ENCODE data around the gene CDH4. TPM values are rescaled to one million over a fixed set of nuclear protein-coding genes. Genes with fewer than 3 reads are reported as not detected.

Gene CDH4
- total and polyA plus RNA-seq, 2 donors (not counting 3 experiments of a cell fraction or from before 2014, with no cell fraction given) = 0.17 to 0.51 TPM

DNA sequence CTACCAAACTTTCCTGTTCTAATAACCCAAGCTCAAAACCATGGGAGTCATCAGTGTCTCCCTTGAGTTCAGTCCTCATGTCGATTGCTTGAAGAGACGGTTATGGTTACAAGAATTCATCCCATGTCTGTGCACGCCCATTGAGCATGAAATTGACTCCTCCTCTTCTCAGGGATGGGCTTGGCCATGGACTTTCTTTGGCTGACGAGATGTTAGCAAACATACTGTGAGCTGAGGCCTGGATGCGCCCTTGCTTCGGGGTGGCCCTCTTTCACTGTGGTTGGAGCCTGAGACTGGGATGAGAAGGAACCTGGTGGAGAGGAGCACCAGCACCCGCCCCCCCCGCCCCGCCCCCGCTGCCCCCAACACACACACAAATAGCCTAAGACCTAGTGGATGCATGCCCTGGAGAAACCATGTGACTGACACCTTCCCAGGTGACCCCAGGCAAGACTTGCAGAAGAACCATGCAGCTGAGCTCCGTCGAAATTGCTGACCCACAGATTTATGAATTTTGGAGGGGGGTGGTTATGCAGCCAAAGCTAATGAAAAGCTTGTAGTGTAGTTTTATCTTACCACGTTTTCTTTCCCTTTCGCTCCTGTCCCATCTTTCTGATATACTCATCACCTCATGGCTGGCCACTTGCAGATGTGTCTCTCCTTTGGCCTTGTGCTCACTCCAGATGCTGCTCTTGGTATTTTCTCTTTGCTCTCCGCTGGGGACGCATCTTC is 231.4 kb downstream of the CDH4 start:
- H3K4me3 ChIP-seq (replicated peaks in 1 of 3; ENCODE audit: insufficient read depth in 1 of 3, low read depth in 1 of 3, low read length in 3 of 3) = no peak overlapping the region
- BruUV-seq (replicated peaks) = no TSS peak
- ChIA-PET POLR2A (no interaction called here), CTCF (no interaction called here)
- intact Hi-C loops (cut with micrococcal nuclease) = no loop called here
- DNase-seq (ENCODE audit: low read depth, low spot score) (no peak), FAIRE-seq (no peak)
- no peak for TF ChIP-seq MYC (IDR thresholded peaks at IDR 0.05; ENCODE audit: low read depth, low read length)
- TF ChIP-seq GATA2 (IDR thresholded peaks at IDR 0.05; ENCODE audit: insufficient read depth, insufficient read length, low read depth, low read length) = no peak
- TF ChIP-seq, protein P1, sequence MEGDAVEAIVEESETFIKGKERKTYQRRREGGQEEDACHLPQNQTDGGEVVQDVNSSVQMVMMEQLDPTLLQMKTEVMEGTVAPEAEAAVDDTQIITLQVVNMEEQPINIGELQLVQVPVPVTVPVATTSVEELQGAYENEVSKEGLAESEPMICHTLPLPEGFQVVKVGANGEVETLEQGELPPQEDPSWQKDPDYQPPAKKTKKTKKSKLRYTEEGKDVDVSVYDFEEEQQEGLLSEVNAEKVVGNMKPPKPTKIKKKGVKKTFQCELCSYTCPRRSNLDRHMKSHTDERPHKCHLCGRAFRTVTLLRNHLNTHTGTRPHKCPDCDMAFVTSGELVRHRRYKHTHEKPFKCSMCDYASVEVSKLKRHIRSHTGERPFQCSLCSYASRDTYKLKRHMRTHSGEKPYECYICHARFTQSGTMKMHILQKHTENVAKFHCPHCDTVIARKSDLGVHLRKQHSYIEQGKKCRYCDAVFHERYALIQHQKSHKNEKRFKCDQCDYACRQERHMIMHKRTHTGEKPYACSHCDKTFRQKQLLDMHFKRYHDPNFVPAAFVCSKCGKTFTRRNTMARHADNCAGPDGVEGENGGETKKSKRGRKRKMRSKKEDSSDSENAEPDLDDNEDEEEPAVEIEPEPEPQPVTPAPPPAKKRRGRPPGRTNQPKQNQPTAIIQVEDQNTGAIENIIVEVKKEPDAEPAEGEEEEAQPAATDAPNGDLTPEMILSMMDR (IDR thresholded peaks at IDR 0.05; ENCODE audit: extremely low read depth in 1 of 2, insufficient read depth in 1 of 2, low read depth in 1 of 2, low read length in 2 of 2) = no peak
- H3K79me2 ChIP-seq (ENCODE audit: control insufficient read depth, insufficient read depth, low read length) = no peaks in the 10 kb centered on the region
- H3K4me2 ChIP-seq (ENCODE audit: insufficient read depth, low read length) = no peak overlapping the region
- no peaks in the 10 kb centered on the region for H3K9me1 ChIP-seq (replicated peaks; ENCODE audit: control insufficient read depth, extremely low read depth, insufficient read depth, low read length)
- H3K9ac ChIP-seq (replicated peaks; ENCODE audit: extremely low read depth, insufficient read depth, low read length) = no peak overlapping the region
- peaks cover 12% of the 10 kb centered on the region for H3K9me3 ChIP-seq (replicated peaks; ENCODE audit: control insufficient read depth, insufficient read depth, low read length)
- no peaks in the 10 kb centered on the region for H3K27me3 ChIP-seq (ENCODE audit: control insufficient read depth in 2 of 2, insufficient read depth in 2 of 2, low read length in 2 of 2)
- H4K20me1 ChIP-seq (replicated peaks; ENCODE audit: control insufficient read depth, extremely low read depth, insufficient read depth, low read length) = no peaks in the 10 kb centered on the region
- dilution Hi-C loops (cut with MboI; ENCODE audit: extremely low pct_ligation_motif_present, low sequenced_read_pairs) = no loop called here
- H2AFZ ChIP-seq (ENCODE audit: low read depth, low read length) = no peak overlapping the region
- H3K4me1 ChIP-seq (ENCODE audit: control insufficient read depth, extremely low read depth, insufficient read depth, low read length) = no peaks in the 10 kb centered on the region
- H3K36me3 ChIP-seq (ENCODE audit: control insufficient read depth in 2 of 2, extremely low read depth in 1 of 2, insufficient read depth in 2 of 2, low read length in 2 of 2) = no peaks in the 10 kb centered on the region
- H3K27ac ChIP-seq (ENCODE audit: insufficient read depth, low read depth, low read length) = no peak overlapping the region

DNA sequence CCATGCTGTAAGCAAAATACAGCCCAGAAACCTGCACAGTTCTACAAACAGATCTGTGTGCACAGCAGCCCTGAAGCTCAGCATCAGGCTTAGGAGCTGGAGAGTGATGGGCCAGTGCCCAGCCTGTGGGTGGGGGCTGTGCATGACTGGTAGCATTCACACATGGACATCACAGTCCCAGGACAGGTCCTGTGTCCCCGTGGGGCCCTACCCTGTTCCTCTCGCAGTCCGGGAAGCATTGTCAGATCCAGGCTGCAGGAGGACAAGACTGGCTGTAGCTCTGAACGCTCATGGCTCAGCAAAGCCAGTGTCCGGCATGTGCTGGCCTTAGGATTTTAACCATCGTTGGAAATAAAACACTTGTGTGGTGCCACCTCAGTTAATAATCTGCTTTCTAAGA is 234.1 kb downstream of the CDH4 start:
- intact Hi-C loops (cut with micrococcal nuclease) (no loop called here), dilution Hi-C loops (cut with MboI; ENCODE audit: extremely low pct_ligation_motif_present, low sequenced_read_pairs) (no loop called here)
- Histone ChIP-seq H3K27ac (ENCODE audit: insufficient read depth, low read depth, low read length) (no peak overlapping the region), H3K4me2 (ENCODE audit: insufficient read depth, low read length) (no peak overlapping the region), H3K9ac (replicated peaks; ENCODE audit: extremely low read depth, insufficient read depth, low read length) (no peak overlapping the region), H3K27me3 (ENCODE audit: control insufficient read depth in 2 of 2, insufficient read depth in 2 of 2, low read length in 2 of 2) (no peaks in the 10 kb centered on the region), H3K4me1 (ENCODE audit: control insufficient read depth, extremely low read depth, insufficient read depth, low read length) (no peaks in the 10 kb centered on the region), H3K4me3 (replicated peaks in 1 of 3; ENCODE audit: insufficient read depth in 1 of 3, low read depth in 1 of 3, low read length in 3 of 3) (no peak overlapping the region), H3K36me3 (ENCODE audit: control insufficient read depth in 2 of 2, extremely low read depth in 1 of 2, insufficient read depth in 2 of 2, low read length in 2 of 2) (no peaks in the 10 kb centered on the region), H3K79me2 (ENCODE audit: control insufficient read depth, insufficient read depth, low read length) (no peaks in the 10 kb centered on the region), H3K9me3 (replicated peaks; ENCODE audit: control insufficient read depth, insufficient read depth, low read length) (peaks cover 10% of the 10 kb centered on the region), H4K20me1 (replicated peaks; ENCODE audit: control insufficient read depth, extremely low read depth, insufficient read depth, low read length) (no peaks in the 10 kb centered on the region), H2AFZ (ENCODE audit: low read depth, low read length) (no peak overlapping the region), H3K9me1 (replicated peaks; ENCODE audit: control insufficient read depth, extremely low read depth, insufficient read depth, low read length) (no peaks in the 10 kb centered on the region)
- FAIRE-seq = no peak
- BruUV-seq (replicated peaks) = no TSS peak
- ChIA-PET POLR2A (no interaction called here), CTCF (no interaction called here)
- TF ChIP-seq EZH2 (IDR thresholded peaks at IDR 0.05; ENCODE audit: borderline replicate concordance, low read depth, low read length, severe bottlenecking) (no peak), FOS (IDR thresholded peaks at IDR 0.05; ENCODE audit: borderline replicate concordance, insufficient read depth, low read length) (no peak), GATA2 (IDR thresholded peaks at IDR 0.05; ENCODE audit: insufficient read depth, insufficient read length, low read depth, low read length) (no peak), MYC (IDR thresholded peaks at IDR 0.05; ENCODE audit: low read depth, low read length) (no peak), JUN (IDR thresholded peaks at IDR 0.05; ENCODE audit: borderline replicate concordance, insufficient read depth, insufficient read length, low read depth) (no peak), POLR2A (IDR thresholded peaks at IDR 0.05; ENCODE audit: low read depth, low read length) (no peak), POLR2AphosphoS5 (IDR thresholded peaks at IDR 0.05; ENCODE audit: insufficient read depth, low read depth, low read length) (no peak)
- TF ChIP-seq, protein P2, sequence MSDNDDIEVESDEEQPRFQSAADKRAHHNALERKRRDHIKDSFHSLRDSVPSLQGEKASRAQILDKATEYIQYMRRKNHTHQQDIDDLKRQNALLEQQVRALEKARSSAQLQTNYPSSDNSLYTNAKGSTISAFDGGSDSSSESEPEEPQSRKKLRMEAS (IDR thresholded peaks at IDR 0.05; ENCODE audit: insufficient read depth, insufficient read length) = no peak
- TF ChIP-seq, protein P1 (IDR thresholded peaks at IDR 0.05; ENCODE audit: extremely low read depth in 1 of 2, insufficient read depth in 1 of 2, low read depth in 1 of 2, low read length in 2 of 2) = no peak
- no peak for DNase-seq (ENCODE audit: low read depth, low spot score)

Data from endothelial cell of umbilical vein (primary cell).